Measurements from ENCODE around the gene GARIN5B. TPM values are rescaled to one million over a fixed set of nuclear protein-coding genes. Genes with fewer than 3 reads are reported as not detected.

GARIN5B gene
- total RNA-seq, 2 experiments from 2014 or later: not detected

- H3K4me3 Mint-ChIP-seq: no peak overlapping the region
- no peaks in the 10 kb centered on the region for H3K27me3 Mint-ChIP-seq
- DNase-seq (no peak), ATAC-seq (ENCODE audit: low read depth) (no peak)
- H3K9me3 Mint-ChIP-seq: no peaks in the 10 kb centered on the region
- POLR2A ChIA-PET: interaction anchor here (0.6 to 1.0 kb wide), 2 partner anchors 27 to 65 kb away, joined by 3 to 4 read pairs; partner anchors contain the start of gene KMT5C
- H3K36me3 Mint-ChIP-seq: no peaks in the 10 kb centered on the region
- H3K27ac Mint-ChIP-seq: no peak overlapping the region
- peaks cover 2% of the 10 kb centered on the region for H3K4me1 Mint-ChIP-seq
Observed at GRCh38 chr19:55312621-55313512, 50.2 kb downstream of the GARIN5B start.

- ATAC-seq (ENCODE audit: low read depth): no peak
- Mint-ChIP-seq H3K9me3 (no peaks in the 10 kb centered on the region), H3K27me3 (no peaks in the 10 kb centered on the region), H3K36me3 (no peaks in the 10 kb centered on the region), H3K27ac (no peak overlapping the region), H3K4me3 (no peak overlapping the region), H3K4me1 (peaks cover 2% of the 10 kb centered on the region)
- no peak for DNase-seq
- POLR2A ChIA-PET: interaction anchor here (1.0 kb wide), 1 partner anchor 28 kb away, joined by 4 read pairs; the partner anchor contains the start of gene KMT5C
Observed at GRCh38 chr19:55311797-55312196, 51.3 kb downstream of the GARIN5B start.

- H3K27me3 Mint-ChIP-seq: no peaks in the 10 kb centered on the region
- no peak overlapping the region for H3K4me3 Mint-ChIP-seq
- POLR2A ChIA-PET: no interaction called here
- no peaks in the 10 kb centered on the region for H3K9me3 Mint-ChIP-seq
- H3K4me1 Mint-ChIP-seq: peaks cover 2% of the 10 kb centered on the region
- no peak overlapping the region for H3K27ac Mint-ChIP-seq
- ATAC-seq (ENCODE audit: low read depth) (no peak), DNase-seq (no peak)
- H3K36me3 Mint-ChIP-seq: peaks cover 2% of the 10 kb centered on the region
Observed at GRCh38 chr19:55311397-55311796, 51.7 kb downstream of the GARIN5B start.

- no peak for ATAC-seq (ENCODE audit: low read depth)
- H3K36me3 Mint-ChIP-seq: peaks cover 3% of the 10 kb centered on the region
- no peak overlapping the region for H3K4me3 Mint-ChIP-seq
- no peak for DNase-seq
- POLR2A ChIA-PET: no interaction called here
- H3K9me3 Mint-ChIP-seq: no peaks in the 10 kb centered on the region
- H3K27ac Mint-ChIP-seq: no peak overlapping the region
- peaks cover 5% of the 10 kb centered on the region for H3K4me1 Mint-ChIP-seq
- no peaks in the 10 kb centered on the region for H3K27me3 Mint-ChIP-seq
Observed at GRCh38 chr19:55310498-55310897, 52.6 kb downstream of the GARIN5B start.

- Mint-ChIP-seq H3K27ac (no peak overlapping the region), H3K4me3 (no peak overlapping the region), H3K4me1 (peaks cover 5% of the 10 kb centered on the region), H3K9me3 (no peaks in the 10 kb centered on the region), H3K36me3 (peaks cover 5% of the 10 kb centered on the region), H3K27me3 (no peaks in the 10 kb centered on the region)
- ATAC-seq (ENCODE audit: low read depth) (no peak), DNase-seq (no peak)
- POLR2A ChIA-PET: no interaction called here
Observed at GRCh38 chr19:55309448-55309847, 53.6 kb downstream of the GARIN5B start.

- no peaks in the 10 kb centered on the region for H3K27me3 Mint-ChIP-seq
- H3K36me3 Mint-ChIP-seq: peaks cover 5% of the 10 kb centered on the region
- ATAC-seq (ENCODE audit: low read depth): no peak
- DNase-seq: no peak
- no peak overlapping the region for H3K4me3 Mint-ChIP-seq
- H3K4me1 Mint-ChIP-seq: peaks cover 5% of the 10 kb centered on the region
- H3K9me3 Mint-ChIP-seq: no peaks in the 10 kb centered on the region
- POLR2A ChIA-PET: interaction anchor here (0.6 kb wide), 1 partner anchor 51 kb away, joined by 5 read pairs; no protein-coding TSS in a partner anchor
- no peak overlapping the region for H3K27ac Mint-ChIP-seq
Observed at GRCh38 chr19:55308281-55308680, 54.8 kb downstream of the GARIN5B start.

GRCh38 chr19:55306712-55307111 lies 56.3 kb downstream of the GARIN5B start:
- POLR2A ChIA-PET: interaction anchor here (1.2 kb wide), 1 partner anchor 101 kb away, joined by 4 read pairs; the partner anchor contains the start of gene UBE2S
- Mint-ChIP-seq H3K4me1 (peaks cover 8% of the 10 kb centered on the region), H3K4me3 (no peak overlapping the region), H3K36me3 (peaks cover 7% of the 10 kb centered on the region), H3K27ac (no peak overlapping the region), H3K9me3 (no peaks in the 10 kb centered on the region), H3K27me3 (no peaks in the 10 kb centered on the region)
- ATAC-seq (ENCODE audit: low read depth): no peak
- DNase-seq: no peak

- Mint-ChIP-seq H3K27ac (no peak overlapping the region), H3K9me3 (no peaks in the 10 kb centered on the region), H3K27me3 (no peaks in the 10 kb centered on the region), H3K36me3 (peaks cover 7% of the 10 kb centered on the region), H3K4me3 (no peak overlapping the region), H3K4me1 (peaks cover 8% of the 10 kb centered on the region)
- POLR2A ChIA-PET: interaction anchor here (1.1 to 1.5 kb wide), 4 partner anchors 33 to 101 kb away, joined by 3 to 5 read pairs (median 4); partner anchors contain the start of genes KMT5C, TMEM238 and UBE2S
- no peak for DNase-seq
- ATAC-seq (ENCODE audit: low read depth): no peak
Observed at GRCh38 chr19:55305983-55306562, 57.0 kb downstream of the GARIN5B start.

GRCh38 chr19:55305491-55305890 lies 57.6 kb downstream of the GARIN5B start:
- H3K27ac Mint-ChIP-seq: no peak overlapping the region
- no peak overlapping the region for H3K4me3 Mint-ChIP-seq
- DNase-seq: peak; percentile 52
- H3K4me1 Mint-ChIP-seq: peaks cover 8% of the 10 kb centered on the region
- no peaks in the 10 kb centered on the region for H3K27me3 Mint-ChIP-seq
- no peaks in the 10 kb centered on the region for H3K9me3 Mint-ChIP-seq
- ATAC-seq (ENCODE audit: low read depth): peak; percentile 44
- POLR2A ChIA-PET: interaction anchor here (1.1 to 1.5 kb wide), 3 partner anchors 33 to 82 kb away, joined by 3 to 5 read pairs (median 4); partner anchors contain the start of genes KMT5C and TMEM238
- H3K36me3 Mint-ChIP-seq: peaks cover 7% of the 10 kb centered on the region

- H3K36me3 Mint-ChIP-seq: peaks cover 7% of the 10 kb centered on the region
- POLR2A ChIA-PET: interaction anchor here (1.4 to 1.5 kb wide), 2 partner anchors 79 to 82 kb away, joined by 3 to 4 read pairs; partner anchors contain the start of gene TMEM238
- H3K27ac Mint-ChIP-seq: no peak overlapping the region
- H3K4me3 Mint-ChIP-seq: no peak overlapping the region
- H3K4me1 Mint-ChIP-seq: peaks cover 8% of the 10 kb centered on the region
- ATAC-seq (ENCODE audit: low read depth) (no peak), DNase-seq (no peak)
- no peaks in the 10 kb centered on the region for H3K27me3 Mint-ChIP-seq
- no peaks in the 10 kb centered on the region for H3K9me3 Mint-ChIP-seq
Observed at GRCh38 chr19:55304980-55305379, 58.1 kb downstream of the GARIN5B start.

Other genes with a start within 250 kb of the GARIN5B start
- gene PPP1R12C, start 245.6 kb downstream of the GARIN5B start, total RNA-seq: 100 to 1,000 TPM; 147 to 157 TPM
- gene TNNT1, start 214.1 kb downstream of the GARIN5B start, total RNA-seq: not detected
- not detected for gene TNNI3, start 205.5 kb downstream of the GARIN5B start, total RNA-seq
- gene DNAAF3, start 196.6 kb downstream of the GARIN5B start, total RNA-seq: under 1 TPM in 1 of 2 experiments, not detected in 1; 0.65 TPM
- under 1 TPM in 1 of 2 experiments, not detected in 1; 0.39 TPM for gene SYT5, start 183.0 kb downstream of the GARIN5B start, total RNA-seq
- gene PTPRH, start 153.8 kb downstream of the GARIN5B start, total RNA-seq: not detected
- 10 to 100 TPM; 18.8 to 19.4 TPM for gene TMEM86B, start 134.5 kb downstream of the GARIN5B start, total RNA-seq
- gene PPP6R1, start 104.2 kb downstream of the GARIN5B start, total RNA-seq: 100 to 1,000 TPM; 211 to 226 TPM
- 10 to 100 TPM; 19.5 to 20.3 TPM for gene HSPBP1, start 83.2 kb downstream of the GARIN5B start, total RNA-seq
- 1 to 10 TPM; 9.0 TPM for gene BRSK1, start 79.3 kb downstream of the GARIN5B start, total RNA-seq
- 1 to 10 TPM in 1 of 2 experiments, under 1 TPM in 1; 0.51 to 1.1 TPM for gene TMEM150B, start 37.9 kb downstream of the GARIN5B start, total RNA-seq
- gene KMT5C, start 23.4 kb downstream of the GARIN5B start, total RNA-seq: 10 to 100 TPM; 26.4 to 28.5 TPM
- under 1 TPM in 1 of 2 experiments, not detected in 1; 0.55 TPM for gene COX6B2, start 8.5 kb downstream of the GARIN5B start, total RNA-seq
- under 1 TPM; 0.53 to 0.60 TPM for gene IL11, start 7.2 kb upstream of the GARIN5B start, total RNA-seq
- gene TMEM190, start 13.6 kb upstream of the GARIN5B start, total RNA-seq: not detected
- gene TMEM238, start 21.0 kb upstream of the GARIN5B start, total RNA-seq: 10 to 100 TPM; 17.0 to 19.8 TPM
- gene RPL28, start 22.7 kb upstream of the GARIN5B start, total RNA-seq: 1,000 to 10,000 TPM; 3,030 to 3,043 TPM
- 100 to 1,000 TPM; 184 to 203 TPM for gene UBE2S, start 44.5 kb upstream of the GARIN5B start, total RNA-seq
- not detected for gene SHISA7, start 80.0 kb upstream of the GARIN5B start, total RNA-seq
- 10 to 100 TPM; 13.7 to 16.8 TPM for gene ISOC2, start 98.4 kb upstream of the GARIN5B start, total RNA-seq
- not detected for gene C19orf85, start 101.5 kb upstream of the GARIN5B start, total RNA-seq
- gene ZNF628, start 113.4 kb upstream of the GARIN5B start, total RNA-seq: 10 to 100 TPM in 1 of 2 experiments, 1 to 10 TPM in 1; 9.4 to 11.5 TPM
- gene NAT14, start 121.9 kb upstream of the GARIN5B start, total RNA-seq: 10 to 100 TPM; 14.5 to 15.0 TPM
- 1 to 10 TPM in 1 of 2 experiments, under 1 TPM in 1; 0.86 to 1.1 TPM for gene SSC5D, start 125.2 kb upstream of the GARIN5B start, total RNA-seq
- gene SBK2, start 173.9 kb upstream of the GARIN5B start, total RNA-seq: not detected
- not detected for gene SBK3, start 182.3 kb upstream of the GARIN5B start, total RNA-seq
- 10 to 100 TPM; 10.1 to 10.4 TPM for gene ZNF579, start 217.6 kb upstream of the GARIN5B start, total RNA-seq
- 10 to 100 TPM; 16.0 to 18.4 TPM for gene FIZ1, start 236.3 kb upstream of the GARIN5B start, total RNA-seq
- gene ZNF524, start 237.0 kb upstream of the GARIN5B start, total RNA-seq: 10 to 100 TPM; 25.2 to 26.6 TPM
- gene ZNF865, start 242.4 kb upstream of the GARIN5B start, total RNA-seq: 10 to 100 TPM; 18.3 to 18.6 TPM